Measurements from ENCODE around the gene RSPH4A. TPM values are rescaled to one million over a fixed set of nuclear protein-coding genes. Genes with fewer than 3 reads are reported as not detected.

RSPH4A gene
- total and polyA plus RNA-seq, 11 donors, result 0.12 to 0.42 (median 0.20) TPM; not detected in 2

DNA sequence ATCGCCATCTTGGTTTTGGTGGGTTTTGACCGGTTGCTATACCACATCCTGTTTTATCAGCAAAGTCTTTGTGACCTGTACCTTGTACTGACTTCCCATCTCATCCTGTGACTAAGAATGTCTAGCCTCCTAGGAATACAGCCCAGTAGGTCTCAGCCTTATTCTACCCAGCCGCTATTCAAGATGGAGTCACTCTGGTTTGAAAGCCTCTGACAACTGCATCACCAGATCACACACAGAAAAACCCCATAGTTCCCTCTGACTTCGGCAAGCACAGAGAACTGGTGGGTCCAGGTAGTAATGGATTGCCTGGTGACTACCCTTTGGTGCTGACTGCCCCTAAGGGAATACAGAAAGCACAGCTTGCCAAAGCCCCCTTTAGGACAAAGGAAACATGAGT is 10.3 kb upstream of the RSPH4A start:
- TF ChIP-seq POLR2A (IDR thresholded peaks at IDR 0.05), result no peak
- TF ChIP-seq, protein P1, sequence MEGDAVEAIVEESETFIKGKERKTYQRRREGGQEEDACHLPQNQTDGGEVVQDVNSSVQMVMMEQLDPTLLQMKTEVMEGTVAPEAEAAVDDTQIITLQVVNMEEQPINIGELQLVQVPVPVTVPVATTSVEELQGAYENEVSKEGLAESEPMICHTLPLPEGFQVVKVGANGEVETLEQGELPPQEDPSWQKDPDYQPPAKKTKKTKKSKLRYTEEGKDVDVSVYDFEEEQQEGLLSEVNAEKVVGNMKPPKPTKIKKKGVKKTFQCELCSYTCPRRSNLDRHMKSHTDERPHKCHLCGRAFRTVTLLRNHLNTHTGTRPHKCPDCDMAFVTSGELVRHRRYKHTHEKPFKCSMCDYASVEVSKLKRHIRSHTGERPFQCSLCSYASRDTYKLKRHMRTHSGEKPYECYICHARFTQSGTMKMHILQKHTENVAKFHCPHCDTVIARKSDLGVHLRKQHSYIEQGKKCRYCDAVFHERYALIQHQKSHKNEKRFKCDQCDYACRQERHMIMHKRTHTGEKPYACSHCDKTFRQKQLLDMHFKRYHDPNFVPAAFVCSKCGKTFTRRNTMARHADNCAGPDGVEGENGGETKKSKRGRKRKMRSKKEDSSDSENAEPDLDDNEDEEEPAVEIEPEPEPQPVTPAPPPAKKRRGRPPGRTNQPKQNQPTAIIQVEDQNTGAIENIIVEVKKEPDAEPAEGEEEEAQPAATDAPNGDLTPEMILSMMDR (IDR thresholded peaks at IDR 0.05), result no peak
- H3K36me3 ChIP-seq, result peaks cover 0 to 25% (median 4%) of the 10 kb centered on the region in 9 donors
- no peaks in the 10 kb centered on the region for H3K4me1 ChIP-seq
- WGBS, 4 donors, result 95 to 98% (median 96%) methylated on average over 4 of the region's 4 CpGs
- intact Hi-C loops (cut with DNase I), result no loop called here
- H3K9me3 ChIP-seq, result no peaks in the 10 kb centered on the region
- no peaks in the 10 kb centered on the region for H3K27me3 ChIP-seq
- H3K4me3 ChIP-seq, result no peak overlapping the region
- ATAC-seq (no peak), DNase-seq (no peak)
- H3K27ac ChIP-seq, result no peak overlapping the region

DNA sequence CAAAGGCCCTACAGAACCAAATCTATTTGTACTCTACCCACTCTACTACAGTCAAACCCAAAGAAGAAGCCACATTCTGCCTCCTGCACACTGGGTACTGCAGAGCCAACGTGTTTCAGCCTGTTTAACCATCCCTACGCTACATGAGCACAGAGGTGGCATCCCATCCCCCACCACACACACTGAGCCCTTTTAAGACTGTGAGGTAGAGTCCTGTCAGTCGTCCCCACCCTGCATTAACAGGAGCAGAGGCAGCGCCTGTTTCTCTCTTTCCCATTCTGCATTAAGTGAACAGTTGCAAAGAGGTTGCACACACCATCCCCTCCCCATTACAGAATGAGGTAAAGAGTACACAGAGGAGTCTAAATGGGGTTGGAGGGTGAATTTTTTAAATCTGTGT is 5.2 kb upstream of the RSPH4A start:
- ATAC-seq (no peak), DNase-seq (no peak)
- Histone ChIP-seq H3K27me3 (no peaks in the 10 kb centered on the region), H3K4me3 (no peak overlapping the region), H3K4me1 (peaks cover 0 to 8% (median 0%) of the 10 kb centered on the region in 12 donors), H3K36me3 (peaks cover 0 to 5% (median 0%) of the 10 kb centered on the region in 9 donors), H3K27ac (no peak overlapping the region), H3K9me3 (no peaks in the 10 kb centered on the region)
- 59 to 71% (median 64%) methylated on average over 4 of the region's 4 CpGs for WGBS, 4 donors
- TF ChIP-seq POLR2A (IDR thresholded peaks at IDR 0.05), result no peak
- TF ChIP-seq, protein P1 (IDR thresholded peaks at IDR 0.05), result no peak
- intact Hi-C loops (cut with DNase I), result no loop called here

DNA sequence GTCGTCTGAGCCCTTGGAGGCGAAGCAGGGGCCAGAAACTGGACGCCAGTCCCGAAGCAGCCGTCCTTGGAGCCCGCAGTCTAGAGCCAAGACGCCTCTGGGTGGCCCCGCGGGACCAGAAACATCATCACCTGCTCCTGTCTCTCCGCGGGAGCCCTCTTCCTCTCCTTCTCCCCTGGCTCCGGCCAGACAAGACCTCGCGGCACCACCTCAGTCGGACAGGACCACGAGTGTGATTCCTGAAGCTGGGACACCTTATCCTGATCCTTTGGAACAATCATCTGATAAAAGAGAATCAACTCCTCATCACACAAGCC is 416 bp downstream of the RSPH4A start:
- H3K4me1 ChIP-seq, result peaks cover 0 to 14% (median 4%) of the 10 kb centered on the region in 12 donors
- peak in 3 of 4 donors; percentile 25 to 32 (median 28) for ATAC-seq
- DNase-seq, result peak in 4 of 5 donors; percentile 13 to 60 (median 25)
- intact Hi-C loops (cut with DNase I), result no loop called here
- no peak overlapping the region for H3K27ac ChIP-seq
- 1 to 2% (median 1%) methylated on average over 15 to 16 of the region's 16 CpGs for WGBS, 4 donors
- TF ChIP-seq, protein P1 (IDR thresholded peaks at IDR 0.05), result no peak
- TF ChIP-seq POLR2A (IDR thresholded peaks at IDR 0.05), result no peak
- no peaks in the 10 kb centered on the region for H3K36me3 ChIP-seq
- H3K9me3 ChIP-seq, result no peaks in the 10 kb centered on the region
- no peaks in the 10 kb centered on the region for H3K27me3 ChIP-seq
- H3K4me3 ChIP-seq, result peak overlapping the region; percentile 2 to 68 (median 54)

DNA sequence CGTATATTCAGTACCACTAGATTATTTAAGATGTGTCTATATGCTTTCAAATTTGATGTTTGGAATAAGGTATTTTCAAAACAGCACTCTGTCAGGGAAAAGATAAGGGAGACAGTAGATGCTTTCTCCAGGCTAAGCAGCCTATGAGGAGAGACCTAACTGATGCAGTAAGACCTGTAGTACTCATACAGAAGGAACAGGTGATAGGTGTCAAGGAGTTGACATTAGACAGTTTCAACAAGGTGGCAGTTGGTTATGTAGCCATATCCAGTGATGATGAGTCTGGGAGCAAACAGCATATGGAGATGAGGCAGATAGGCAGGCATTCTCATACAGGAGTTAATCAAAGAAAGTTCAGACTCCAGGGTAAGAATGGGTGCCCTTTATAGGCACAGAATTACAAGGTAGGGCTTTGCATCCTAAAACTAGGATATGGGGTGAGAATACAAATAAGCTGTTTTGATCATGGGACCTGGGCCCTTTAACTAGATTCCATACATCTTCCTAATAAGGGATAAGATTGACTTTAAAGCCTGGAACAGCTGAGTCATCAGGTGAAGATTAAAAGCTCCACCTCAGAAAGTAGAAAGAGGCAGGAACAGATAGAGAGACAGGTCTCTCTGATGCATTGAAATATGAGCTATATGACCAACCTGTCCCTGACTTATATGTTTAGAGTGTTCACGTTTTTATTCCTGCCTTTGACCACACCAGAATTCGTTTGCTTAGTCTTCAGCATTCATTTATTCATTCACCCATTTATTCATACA is 7.9 kb downstream of the RSPH4A start:
- Histone ChIP-seq H3K4me1 (no peaks in the 10 kb centered on the region), H3K27me3 (no peaks in the 10 kb centered on the region), H3K27ac (no peak overlapping the region), H3K9me3 (no peaks in the 10 kb centered on the region), H3K36me3 (no peaks in the 10 kb centered on the region), H3K4me3 (no peak overlapping the region)
- ATAC-seq, result no peak
- intact Hi-C loops (cut with DNase I), result no loop called here
- TF ChIP-seq, protein P1 (IDR thresholded peaks at IDR 0.05), result no peak
- no peak for TF ChIP-seq POLR2A (IDR thresholded peaks at IDR 0.05)
- WGBS, 4 donors, result 60 to 73% (median 66%) methylated on average over 3 of the region's 3 CpGs
- DNase-seq, result no peak
